Endothelial cell of umbilical vein (primary cell): ENCODE measurements around the gene CACNA1S. TPM values are rescaled to one million over a fixed set of nuclear protein-coding genes. Genes with fewer than 3 reads are reported as not detected.

Source experiments
- BruUV-seq: library from RNA; stranded (reverse); fragments of 400-500 nt; replicated peaks from 2 replicates; lab custom pipeline; 2021; lab: Mats Ljungman, UMichigan
- CTCF ChIA-PET: fragments of 300-600, 350-600 bp; sonication (Branson Sonifier 250); formaldehyde crosslinking; loops from one replicate; lab custom pipeline; 2021; ENCODE audit warnings: antibody characterized with exemption, inconsistent platforms; lab: Charles Lee
- POLR2A ChIA-PET: fragments of 300-600, 350-600 bp; sonication (Branson Sonifier 250); formaldehyde crosslinking; loops from one replicate; lab custom pipeline; 2021; ENCODE audit warnings: antibody characterized with exemption, inconsistent platforms; lab: Charles Lee
- DNase-seq: peaks from one replicate; pipeline ENCODE4 v3.0.0-alpha.2; 2011; ENCODE audit warnings: low read depth, low spot score
- FAIRE-seq: peaks from 2 replicates; lab custom pipeline; 2011; peaks lifted over from hg19 to GRCh38; lab: Jason Lieb, UNC
- H2AFZ ChIP-seq: 2 replicates; pipeline ENCODE4 v1.6.0; 2012; ENCODE audit warnings: low read depth, low read length, control low read depth, inconsistent platforms
- H3K27ac ChIP-seq: 2 replicates; pipeline ENCODE4 v1.5.1; 2011; ENCODE audit warnings: low read depth, mild to moderate bottlenecking, control low read depth, low read length, moderate library complexity; ENCODE audit not compliant: insufficient read depth
- H3K27me3 ChIP-seq, 2 experiments: 2 replicates each; pipeline versions ENCODE4 v1.6.0 to v1.6.1; 2011; ENCODE audit warnings: low read length in 2 of 2, mixed read lengths in 1 of 2; ENCODE audit not compliant: control insufficient read depth in 2 of 2, insufficient read depth in 2 of 2
- H3K36me3 ChIP-seq, 2 experiments: 2 replicates in 1 of 2; 3 replicates in 1 of 2; pipeline ENCODE4 v1.5.1; 2011; ENCODE audit warnings: low read length in 2 of 2, mild to moderate bottlenecking in 1 of 2, moderate library complexity in 1 of 2; ENCODE audit not compliant: control insufficient read depth in 2 of 2, insufficient read depth in 2 of 2; ENCODE audit errors: extremely low read depth in 1 of 2
- H3K4me1 ChIP-seq: 3 replicates; pipeline ENCODE4 v1.5.1; 2011; ENCODE audit warnings: mild to moderate bottlenecking, low read length; ENCODE audit not compliant: control insufficient read depth, insufficient read depth; ENCODE audit errors: extremely low read depth
- H3K4me2 ChIP-seq: 2 replicates; pipeline ENCODE4 v1.6.1; 2011; ENCODE audit warnings: low read length, control low read depth, mixed read lengths; ENCODE audit not compliant: insufficient read depth
- H3K4me3 ChIP-seq, 3 experiments: fragments of 200-600 bp in 1 of 3; sonication (generic), shearing (Covaris generic) in 1 of 3; replicated peaks in 1 of 3; 2 replicates each; pipeline ENCODE4 v1.5.1; 2011 to 2016; ENCODE audit warnings: control low read depth in 3 of 3, low read length in 3 of 3, mild to moderate bottlenecking in 2 of 3, inconsistent platforms in 1 of 3, low read depth in 1 of 3, moderate library complexity in 1 of 3; ENCODE audit not compliant: insufficient read depth in 1 of 3
- H3K79me2 ChIP-seq: 2 replicates; pipeline ENCODE4 v1.6.0; 2012; ENCODE audit warnings: low read length, inconsistent platforms; ENCODE audit not compliant: control insufficient read depth, insufficient read depth
- H3K9ac ChIP-seq: replicated peaks from 2 replicates; pipeline ENCODE3; 2011; ENCODE audit warnings: low read length, control low read depth; ENCODE audit not compliant: insufficient read depth; ENCODE audit errors: extremely low read depth
- H3K9me1 ChIP-seq: replicated peaks from 3 replicates; pipeline ENCODE4 v1.6.0; 2011; ENCODE audit warnings: mild to moderate bottlenecking, low read length; ENCODE audit not compliant: control insufficient read depth, insufficient read depth; ENCODE audit errors: extremely low read depth
- H3K9me3 ChIP-seq: replicated peaks from 2 replicates; pipeline ENCODE4 v1.5.1; 2012; ENCODE audit warnings: low read length, inconsistent platforms; ENCODE audit not compliant: control insufficient read depth, insufficient read depth
- H4K20me1 ChIP-seq: replicated peaks from 2 replicates; pipeline ENCODE3; 2011; ENCODE audit warnings: mild to moderate bottlenecking, low read length; ENCODE audit not compliant: control insufficient read depth, insufficient read depth; ENCODE audit errors: extremely low read depth
- EZH2 ChIP-seq: IDR thresholded peaks from 2 replicates; pipeline ENCODE4 v1.6.1; 2012; ENCODE audit warnings: borderline replicate concordance, low read depth, mild to moderate bottlenecking, moderate library complexity, low read length, inconsistent platforms; ENCODE audit not compliant: severe bottlenecking
- GATA2 ChIP-seq: IDR thresholded peaks from 2 replicates; pipeline ENCODE4 v1.7.0; 2011; ENCODE audit warnings: low read depth, mild to moderate bottlenecking, moderate library complexity, mixed read lengths, low read length; ENCODE audit not compliant: insufficient read length, insufficient read depth
- JUN ChIP-seq: IDR thresholded peaks from 2 replicates; pipeline ENCODE4 v1.6.1; 2011; ENCODE audit warnings: borderline replicate concordance, low read depth; ENCODE audit not compliant: insufficient read length, insufficient read depth
- POLR2A ChIP-seq: IDR thresholded peaks from 2 replicates; pipeline ENCODE4 v1.6.1; 2012; ENCODE audit warnings: low read depth, mild to moderate bottlenecking, control low read depth, low read length
- dilution Hi-C: fragments of 300-500 bp; cut with MboI; formaldehyde crosslinking; loops from one replicate; pipeline ENCODE4 v1.15.0; 2019; ENCODE audit warnings: low sequenced_read_pairs; ENCODE audit not compliant: extremely low pct_ligation_motif_present
- intact Hi-C: fragments of 100-400 bp; cut with micrococcal nuclease; formaldehyde crosslinking; loops from one replicate; pipeline ENCODE4 v1.10.0; 2022
- polyA plus RNA-seq, 4 experiments: library from polyadenylated mRNA; depleted of rRNA in 3 of 4; stranded (reverse) in 3 of 4; unstranded in 1 of 4; fragments of >200 nt; gene quantifications; 2 replicates each; pipeline versions ENCODE4 v1.2.1 to v1.2.3, GENCODE V29; 2011 to 2012; ENCODE audit warnings: missing spikeins in 1 of 4
- total RNA-seq: library from RNA; stranded (reverse); gene quantifications from 2 replicates; pipeline ENCODE4 v1.2.3, GENCODE V29; 2021
- TF ChIP-seq, protein P1 (sequence below), 2 donors: IDR thresholded peaks; 1 replicate in 1 of 2; 2 replicates in 1 of 2; pipeline ENCODE4 v1.5.1; 2011; ENCODE audit warnings: low read length in 2 of 2, mild to moderate bottlenecking in 2 of 2, moderate library complexity in 2 of 2, control low read depth in 1 of 2, inconsistent platforms in 1 of 2, low read depth in 1 of 2; ENCODE audit not compliant: insufficient read depth in 1 of 2; ENCODE audit errors: extremely low read depth in 1 of 2
- TF ChIP-seq, protein P2 (sequence below): IDR thresholded peaks from 2 replicates; pipeline ENCODE4 v1.6.1; 2011; ENCODE audit not compliant: insufficient read depth, insufficient read length

The CACNA1S gene
- total and polyA plus RNA-seq, 2 donors (not counting 3 experiments of a cell fraction or from before 2014, with no cell fraction given): not detected

DNA sequence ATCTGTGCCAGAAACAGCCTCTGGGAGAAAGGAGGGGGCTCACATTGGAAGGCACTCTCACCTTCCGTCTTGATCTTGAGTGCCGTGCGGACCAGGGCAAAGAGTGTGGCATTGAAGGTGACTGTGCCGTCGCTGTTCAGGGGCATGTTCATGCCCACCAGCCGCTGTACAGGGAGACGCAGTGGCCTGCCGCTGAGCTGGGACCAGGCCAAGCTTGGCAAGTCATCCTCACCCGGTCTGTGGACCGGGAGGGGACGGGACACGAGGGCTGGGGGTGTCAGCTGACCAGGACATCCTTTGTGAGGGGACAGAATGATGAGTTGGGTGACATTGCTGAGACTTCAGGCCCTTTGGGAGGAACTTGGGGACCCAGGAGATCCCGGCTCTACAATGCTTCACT lies 63.7 kb downstream of the CACNA1S start:
- DNase-seq (no peak), FAIRE-seq (no peak)
- H3K4me2 ChIP-seq: no peak overlapping the region
- H3K4me1 ChIP-seq: no peaks in the 10 kb centered on the region
- no peaks in the 10 kb centered on the region for H3K9me1 ChIP-seq
- intact Hi-C loops: no loop called here
- ChIA-PET POLR2A (no interaction called here), CTCF (interaction anchor here (19.4 kb wide), 1 partner anchor 73 kb away, joined by 586 read pairs; no protein-coding TSS in a partner anchor)
- no peaks in the 10 kb centered on the region for H3K79me2 ChIP-seq
- BruUV-seq: no TSS peak
- no peak overlapping the region for H3K9ac ChIP-seq
- H4K20me1 ChIP-seq: no peaks in the 10 kb centered on the region
- H3K27me3 ChIP-seq: peaks cover 0 to 9% of the 10 kb centered on the region in 2 experiments
- no peaks in the 10 kb centered on the region for H3K36me3 ChIP-seq
- no peak overlapping the region for H3K4me3 ChIP-seq
- H3K9me3 ChIP-seq: no peaks in the 10 kb centered on the region
- no peak overlapping the region for H2AFZ ChIP-seq
- dilution Hi-C loops: no loop called here
- H3K27ac ChIP-seq: no peak overlapping the region
- TF ChIP-seq EZH2: no peak
- TF ChIP-seq, protein P1, sequence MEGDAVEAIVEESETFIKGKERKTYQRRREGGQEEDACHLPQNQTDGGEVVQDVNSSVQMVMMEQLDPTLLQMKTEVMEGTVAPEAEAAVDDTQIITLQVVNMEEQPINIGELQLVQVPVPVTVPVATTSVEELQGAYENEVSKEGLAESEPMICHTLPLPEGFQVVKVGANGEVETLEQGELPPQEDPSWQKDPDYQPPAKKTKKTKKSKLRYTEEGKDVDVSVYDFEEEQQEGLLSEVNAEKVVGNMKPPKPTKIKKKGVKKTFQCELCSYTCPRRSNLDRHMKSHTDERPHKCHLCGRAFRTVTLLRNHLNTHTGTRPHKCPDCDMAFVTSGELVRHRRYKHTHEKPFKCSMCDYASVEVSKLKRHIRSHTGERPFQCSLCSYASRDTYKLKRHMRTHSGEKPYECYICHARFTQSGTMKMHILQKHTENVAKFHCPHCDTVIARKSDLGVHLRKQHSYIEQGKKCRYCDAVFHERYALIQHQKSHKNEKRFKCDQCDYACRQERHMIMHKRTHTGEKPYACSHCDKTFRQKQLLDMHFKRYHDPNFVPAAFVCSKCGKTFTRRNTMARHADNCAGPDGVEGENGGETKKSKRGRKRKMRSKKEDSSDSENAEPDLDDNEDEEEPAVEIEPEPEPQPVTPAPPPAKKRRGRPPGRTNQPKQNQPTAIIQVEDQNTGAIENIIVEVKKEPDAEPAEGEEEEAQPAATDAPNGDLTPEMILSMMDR (IDR thresholded peaks at IDR 0.05; ENCODE audit: extremely low read depth in 1 of 2, insufficient read depth in 1 of 2, low read depth in 1 of 2, low read length in 2 of 2): no peak
- no peak for TF ChIP-seq GATA2
- TF ChIP-seq JUN: no peak
- TF ChIP-seq, protein P2, sequence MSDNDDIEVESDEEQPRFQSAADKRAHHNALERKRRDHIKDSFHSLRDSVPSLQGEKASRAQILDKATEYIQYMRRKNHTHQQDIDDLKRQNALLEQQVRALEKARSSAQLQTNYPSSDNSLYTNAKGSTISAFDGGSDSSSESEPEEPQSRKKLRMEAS: no peak
- TF ChIP-seq POLR2A: no peak
